SU-DHL-6 (cell line): ENCODE data around the gene PLRG1.

Experiments
- H2AFZ ChIP-seq: fragments of 200-600 bp; sonication (generic); 2 replicates; pipeline ENCODE4 v1.6.1; 2014; ENCODE audit warnings: low read depth, mild to moderate bottlenecking, moderate library complexity, mixed read lengths, antibody characterized with exemption, low read length; ENCODE audit not compliant: severe bottlenecking
- H3F3A ChIP-seq: fragments of 200-600 bp; shearing (Covaris generic); 2 replicates; pipeline ENCODE4 v1.6.0; 2016; ENCODE audit warnings: antibody characterized with exemption, mild to moderate bottlenecking; ENCODE audit not compliant: insufficient read depth
- H3K27ac ChIP-seq: fragments of 200-600 bp; sonication (generic); 2 replicates; pipeline ENCODE4 v1.5.1; 2016; ENCODE audit warnings: low read depth, mild to moderate bottlenecking, low read length, moderate library complexity, mixed read lengths
- H3K27me3 ChIP-seq: fragments of 200-600 bp; sonication (generic), shearing (Covaris generic); 2 replicates; pipeline ENCODE4 v1.6.0; 2014; ENCODE audit warnings: mild to moderate bottlenecking, low read length
- H3K36me3 ChIP-seq: fragments of 200-600 bp; sonication (generic); 2 replicates; pipeline ENCODE4 v1.6.1; 2014; ENCODE audit warnings: mild to moderate bottlenecking, low read length, mixed read lengths
- H3K4me2 ChIP-seq: fragments of 300-600, 200-600 bp; shearing (Covaris generic), sonication (generic); 2 replicates; pipeline ENCODE4 v1.6.0; 2014; ENCODE audit warnings: low read length, low read depth, mild to moderate bottlenecking; ENCODE audit not compliant: poor library complexity, severe bottlenecking
- H3K4me3 ChIP-seq: fragments of 200-600 bp; sonication (generic); 2 replicates; pipeline ENCODE4 v1.5.1; 2014; ENCODE audit warnings: antibody characterized with exemption, low read length, mild to moderate bottlenecking, mixed read lengths; ENCODE audit not compliant: insufficient read depth, poor library complexity, severe bottlenecking
- H3K79me2 ChIP-seq: fragments of 200-600 bp; sonication (generic); 2 replicates; pipeline ENCODE4 v1.6.1; 2014; ENCODE audit warnings: mild to moderate bottlenecking, low read length, moderate library complexity; ENCODE audit not compliant: insufficient read depth
- H3K9ac ChIP-seq: fragments of 200-600 bp; sonication (generic); 2 replicates; pipeline ENCODE4 v1.7.0; 2014; ENCODE audit warnings: mild to moderate bottlenecking, low read length
- H3K9me2 ChIP-seq: fragments of 200-600 bp; sonication (generic); replicated peaks from 2 replicates; pipeline ENCODE4 v1.6.1; 2014; ENCODE audit warnings: low read length; ENCODE audit not compliant: insufficient read depth
- H3K9me3 ChIP-seq: fragments of 200-600 bp; sonication (generic); 2 replicates; pipeline ENCODE4 v1.6.1; 2014; ENCODE audit warnings: low read length, mixed read lengths; ENCODE audit not compliant: insufficient read depth
- H4K20me1 ChIP-seq: fragments of 200-600 bp; sonication (generic); 2 replicates; pipeline ENCODE4 v1.6.1; 2014; ENCODE audit warnings: low read depth, mild to moderate bottlenecking, antibody characterized with exemption, low read length, moderate library complexity, mixed read lengths
- EZH2phosphoT487 ChIP-seq: fragments of 200-600 bp; sonication (generic), shearing (Covaris generic); conservative IDR thresholded peaks from 2 replicates; pipeline ENCODE4 v1.6.1; 2018; ENCODE audit warnings: mild to moderate bottlenecking, antibody characterized with exemption, low read length, moderate library complexity, mixed read lengths
- TF ChIP-seq, protein P1 (sequence below): fragments of 200-600 bp; sonication (generic); IDR thresholded peaks from one replicate; pipeline ENCODE4 v1.5.1; 2017; ENCODE audit warnings: antibody characterized with exemption, mild to moderate bottlenecking, low read length, moderate library complexity; ENCODE audit not compliant: insufficient read depth, poor library complexity, severe bottlenecking

Gene PLRG1

DNA sequence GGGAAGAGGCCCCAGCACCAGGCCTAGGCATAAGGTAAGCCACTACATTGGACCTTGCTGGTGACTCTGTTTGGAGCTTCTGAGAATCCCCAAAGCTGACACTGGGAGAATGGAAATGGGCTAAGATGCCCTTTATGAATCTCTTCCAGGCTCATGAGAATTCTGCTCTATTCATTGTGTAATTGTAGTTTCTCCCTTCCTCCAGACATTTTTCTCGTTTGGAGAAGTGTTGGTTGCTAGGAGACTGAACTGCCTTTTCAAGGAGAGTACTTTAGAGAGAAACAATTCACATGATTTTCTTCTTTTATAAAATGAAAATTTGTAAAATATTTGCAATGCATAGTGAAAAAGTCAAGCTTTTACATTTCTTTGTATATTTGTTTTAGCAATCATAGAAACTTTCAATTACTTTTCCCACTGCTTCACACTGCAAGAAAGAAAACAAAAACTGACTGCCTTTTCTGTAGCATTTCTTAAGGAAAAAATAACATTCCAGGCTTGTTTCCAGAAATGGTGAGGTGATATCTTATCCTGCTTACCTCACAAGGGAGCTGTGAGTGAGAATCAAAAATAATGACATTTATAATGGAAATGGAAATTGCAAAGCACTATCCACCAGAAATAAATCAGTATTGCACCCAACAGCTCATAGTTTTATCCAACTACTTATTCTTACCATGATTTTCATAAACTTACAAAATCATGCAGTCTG, 33.7 kb downstream of the PLRG1 start:
- Histone ChIP-seq H3K36me3 (no peaks in the 10 kb centered on the region), H3K9me2 (no peaks in the 10 kb centered on the region), H4K20me1 (no peaks in the 10 kb centered on the region), H3K9me3 (no peaks in the 10 kb centered on the region), H3K4me3 (no peak overlapping the region), H3K79me2 (no peaks in the 10 kb centered on the region), H3K27me3 (no peaks in the 10 kb centered on the region), H3K9ac (no peak overlapping the region), H3F3A (no peaks in the 10 kb centered on the region), H2AFZ (no peak overlapping the region), H3K27ac (no peak overlapping the region), H3K4me2 (no peak overlapping the region)
- TF ChIP-seq, protein P1, sequence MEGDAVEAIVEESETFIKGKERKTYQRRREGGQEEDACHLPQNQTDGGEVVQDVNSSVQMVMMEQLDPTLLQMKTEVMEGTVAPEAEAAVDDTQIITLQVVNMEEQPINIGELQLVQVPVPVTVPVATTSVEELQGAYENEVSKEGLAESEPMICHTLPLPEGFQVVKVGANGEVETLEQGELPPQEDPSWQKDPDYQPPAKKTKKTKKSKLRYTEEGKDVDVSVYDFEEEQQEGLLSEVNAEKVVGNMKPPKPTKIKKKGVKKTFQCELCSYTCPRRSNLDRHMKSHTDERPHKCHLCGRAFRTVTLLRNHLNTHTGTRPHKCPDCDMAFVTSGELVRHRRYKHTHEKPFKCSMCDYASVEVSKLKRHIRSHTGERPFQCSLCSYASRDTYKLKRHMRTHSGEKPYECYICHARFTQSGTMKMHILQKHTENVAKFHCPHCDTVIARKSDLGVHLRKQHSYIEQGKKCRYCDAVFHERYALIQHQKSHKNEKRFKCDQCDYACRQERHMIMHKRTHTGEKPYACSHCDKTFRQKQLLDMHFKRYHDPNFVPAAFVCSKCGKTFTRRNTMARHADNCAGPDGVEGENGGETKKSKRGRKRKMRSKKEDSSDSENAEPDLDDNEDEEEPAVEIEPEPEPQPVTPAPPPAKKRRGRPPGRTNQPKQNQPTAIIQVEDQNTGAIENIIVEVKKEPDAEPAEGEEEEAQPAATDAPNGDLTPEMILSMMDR = no peak
- TF ChIP-seq EZH2phosphoT487 = no peak

DNA sequence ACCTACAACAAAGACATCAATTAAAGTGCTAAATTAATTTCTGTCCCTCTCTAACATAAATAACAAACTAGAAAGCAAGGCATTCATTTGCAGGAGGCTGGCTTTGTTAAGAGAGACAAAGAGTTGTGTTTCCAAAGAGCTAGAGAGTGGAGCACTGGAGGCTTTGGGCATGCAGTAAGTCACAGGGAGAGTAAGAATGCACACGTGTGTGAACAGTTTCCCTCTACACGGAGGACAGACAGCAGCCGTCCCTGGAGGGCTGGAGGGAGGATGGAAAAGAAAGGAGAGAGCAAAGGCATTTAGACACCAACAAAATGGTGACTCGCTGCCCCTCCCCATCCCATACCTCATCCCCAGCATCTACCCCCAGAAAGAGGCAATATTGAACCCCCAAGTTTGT, 38.2 kb downstream of the PLRG1 start:
- no peak for TF ChIP-seq EZH2phosphoT487
- TF ChIP-seq, protein P1 = no peak
- Histone ChIP-seq H3F3A (no peaks in the 10 kb centered on the region), H3K9me2 (no peaks in the 10 kb centered on the region), H3K27ac (no peak overlapping the region), H2AFZ (no peak overlapping the region), H3K9ac (no peak overlapping the region), H3K4me3 (no peak overlapping the region), H3K27me3 (no peaks in the 10 kb centered on the region), H3K36me3 (no peaks in the 10 kb centered on the region), H3K4me2 (no peak overlapping the region), H3K9me3 (no peaks in the 10 kb centered on the region), H4K20me1 (no peaks in the 10 kb centered on the region), H3K79me2 (no peaks in the 10 kb centered on the region)

DNA sequence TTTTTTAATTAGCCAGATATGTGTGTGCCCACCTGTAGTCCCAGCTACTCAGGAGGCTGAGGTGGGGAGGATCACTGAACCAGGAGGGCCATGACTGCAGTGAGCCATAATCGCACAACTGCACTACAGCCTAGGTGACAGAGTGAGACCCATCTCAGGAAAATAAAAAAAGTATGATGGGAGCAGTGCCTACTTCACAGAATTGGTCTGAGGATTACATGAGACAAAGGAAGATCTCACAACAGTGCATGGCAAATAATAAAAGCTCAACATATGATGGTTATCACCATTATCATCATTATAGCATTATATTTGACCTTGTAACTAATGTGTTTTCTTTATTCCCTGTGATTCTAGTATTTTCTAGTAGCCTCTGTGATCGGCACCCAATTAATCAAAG, 38.7 kb downstream of the PLRG1 start:
- no peak overlapping the region for H3K4me3 ChIP-seq
- TF ChIP-seq, protein P1 = no peak
- no peak overlapping the region for H2AFZ ChIP-seq

More for the DNA sequence above, 38.7 kb downstream of the PLRG1 start:
- no peak overlapping the region for H3K27ac ChIP-seq
- no peaks in the 10 kb centered on the region for H3K79me2 ChIP-seq
- H3K9me2 ChIP-seq = no peaks in the 10 kb centered on the region
- H3K4me2 ChIP-seq = no peak overlapping the region
- H3K36me3 ChIP-seq = no peaks in the 10 kb centered on the region
- H3F3A ChIP-seq = no peaks in the 10 kb centered on the region
- no peaks in the 10 kb centered on the region for H3K27me3 ChIP-seq
- H4K20me1 ChIP-seq = no peaks in the 10 kb centered on the region
- H3K9me3 ChIP-seq = no peaks in the 10 kb centered on the region
- H3K9ac ChIP-seq = no peak overlapping the region
